Motor neuron (in vitro differentiated cells): ENCODE measurements around the gene KRTAP2-2. TPM values are rescaled to one million over a fixed set of nuclear protein-coding genes. Genes with fewer than 3 reads are reported as not detected.
"Not testable (repeated sequence)": the region's sequence is repeated elsewhere in the genome, so short reads cannot be mapped to it uniquely, and the experiment has no call there.

Experiments
- ATAC-seq, 8 experiments: fragments of 200-7000 bp; cut with Tn5 transposase; replicated peaks in 6 of 8; 2 replicates each; pipeline ENCODE4 v1.8.0; 2021; ENCODE audit warnings: mild to moderate bottlenecking in 8 of 8, moderate library complexity in 8 of 8
- H3K27ac ChIP-seq, 2 donors: fragments of 250-450 bp; sonication (Bioruptor Pico); 2 replicates each; pipeline ENCODE4 v1.9.0; 2021; ENCODE audit warnings: antibody characterized with exemption in 2 of 2, mild to moderate bottlenecking in 2 of 2, moderate library complexity in 1 of 2
- H3K4me1 ChIP-seq, 2 donors: fragments of 250-450 bp; sonication (Bioruptor Pico); replicated peaks in 1 of 2; 2 replicates each; pipeline ENCODE4 v1.6.1; 2021; ENCODE audit warnings: antibody characterized with exemption in 2 of 2, mild to moderate bottlenecking in 2 of 2, moderate library complexity in 1 of 2
- H3K4me3 ChIP-seq, 5 donors: fragments of 250-450 bp; sonication (Bioruptor Pico); 2 replicates each; pipeline ENCODE4 v1.9.0; 2021; ENCODE audit warnings: antibody characterized with exemption in 5 of 5, mild to moderate bottlenecking in 5 of 5, moderate library complexity in 4 of 5
- WGBS, 10 experiments: fragments of 450-650 bp; shearing (Covaris generic); methylation state at CpG; one replicate each; pipeline ENCODE4 v1.0.0; 2022; 5-methylcytosine and 5-hydroxymethylcytosine counted together
- in situ Hi-C, 9 experiments: fragments of 400-800 bp; cut with MboI; loops; one replicate each; pipeline ENCODE4 v1.15.0; 2021; ENCODE audit warnings: low sequenced_read_pairs in 9 of 9, low pct_unique_long_range_greater_than_20kb in 2 of 9; ENCODE audit not compliant: unreplicated experiment in 9 of 9
- total RNA-seq, 8 experiments: library from RNA; unstranded; fragments of 300-600 nt; gene quantifications; 2 replicates each; pipeline versions ENCODE4 v1.2.3 to v1.2.4, GENCODE V29; 2022

Gene KRTAP2-2, protein sequence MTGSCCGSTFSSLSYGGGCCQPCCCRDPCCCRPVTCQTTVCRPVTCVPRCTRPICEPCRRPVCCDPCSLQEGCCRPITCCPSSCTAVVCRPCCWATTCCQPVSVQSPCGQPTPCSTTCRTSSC
- total RNA-seq, result not detected

- in situ Hi-C loops, H3K4me3 ChIP-seq, ATAC-seq, H3K4me1 ChIP-seq, H3K27ac ChIP-seq: not testable (repeated sequence)
- no CpG with 5 or more reads among the region's 6 CpGs for WGBS, 10 experiments
Measured at GRCh38 chr17:41055130-41055529, at the start of gene KRTAP2-2. Gene KRTAP2-2 (minus strand): TSS chr17:41055230. CDS start chr17:41055211, 19 bp downstream.

DNA sequence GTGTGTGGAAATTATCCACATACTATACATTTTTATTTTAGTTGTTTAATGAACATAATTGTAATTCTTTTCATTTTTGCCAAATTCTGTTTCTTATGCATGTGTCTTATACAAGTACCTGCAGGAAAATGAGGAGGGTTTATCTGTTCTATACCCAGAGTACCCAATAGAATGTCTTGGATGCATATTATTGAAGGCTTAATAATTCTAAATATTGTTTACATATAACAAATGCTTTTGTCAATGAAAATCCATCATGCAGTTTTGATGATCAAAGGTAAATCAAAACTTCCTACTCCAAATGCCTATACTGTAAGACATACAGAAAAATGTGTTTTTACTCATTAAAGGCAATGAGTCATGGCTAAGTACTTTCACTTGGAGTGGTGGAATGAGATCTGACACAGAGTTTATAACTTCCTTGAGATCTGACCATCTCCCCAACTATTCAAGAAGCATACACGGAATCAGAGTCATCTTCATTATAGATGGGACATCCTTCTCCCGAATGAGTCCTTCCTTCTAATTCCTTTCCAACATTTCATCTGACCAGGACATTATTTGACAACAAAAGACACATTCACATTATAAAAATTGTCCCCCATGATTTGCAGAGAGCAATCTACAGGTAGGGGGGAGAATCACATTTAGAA is 49.5 kb upstream of the KRTAP2-2 start:
- H3K4me1 ChIP-seq, H3K4me3 ChIP-seq, H3K27ac ChIP-seq, in situ Hi-C loops: not testable (repeated sequence)
- ATAC-seq, result peak in 2 of 8 experiments; percentile 49 to 53
- 80 to 100% methylated on average over 1 of the region's 2 CpGs; no CpG with 5 or more reads in 8 of the 10 experiments for WGBS, 10 experiments

DNA sequence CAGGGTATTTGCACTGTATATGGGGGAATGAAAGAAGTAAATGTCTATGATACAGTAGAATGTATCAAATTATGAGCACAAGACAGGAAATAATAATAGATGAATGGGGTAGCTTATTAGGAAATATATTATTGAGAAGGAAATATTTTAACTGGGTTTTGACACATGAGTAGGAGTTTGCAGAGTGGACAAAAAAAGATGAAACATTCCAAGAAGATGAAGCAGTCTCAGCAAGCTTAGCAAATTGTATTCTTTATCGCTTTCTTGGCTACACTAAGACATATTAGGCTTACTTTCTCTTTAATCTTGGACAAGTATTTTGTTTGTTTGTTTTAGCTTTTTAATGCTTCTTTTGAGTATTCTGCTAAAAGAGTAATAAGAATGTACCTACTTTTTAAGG is 48.9 kb upstream of the KRTAP2-2 start:
- in situ Hi-C loops, result no loop called here
- H3K4me3 ChIP-seq, result no peak overlapping the region
- no peaks in the 10 kb centered on the region for H3K4me1 ChIP-seq
- WGBS, 10 experiments, result 83 to 100% (median 92%) methylated on average over 1 of the region's 1 CpG; no CpG with 5 or more reads in 1 of the 10 experiments
- no peak overlapping the region for H3K27ac ChIP-seq
- no peak for ATAC-seq

DNA sequence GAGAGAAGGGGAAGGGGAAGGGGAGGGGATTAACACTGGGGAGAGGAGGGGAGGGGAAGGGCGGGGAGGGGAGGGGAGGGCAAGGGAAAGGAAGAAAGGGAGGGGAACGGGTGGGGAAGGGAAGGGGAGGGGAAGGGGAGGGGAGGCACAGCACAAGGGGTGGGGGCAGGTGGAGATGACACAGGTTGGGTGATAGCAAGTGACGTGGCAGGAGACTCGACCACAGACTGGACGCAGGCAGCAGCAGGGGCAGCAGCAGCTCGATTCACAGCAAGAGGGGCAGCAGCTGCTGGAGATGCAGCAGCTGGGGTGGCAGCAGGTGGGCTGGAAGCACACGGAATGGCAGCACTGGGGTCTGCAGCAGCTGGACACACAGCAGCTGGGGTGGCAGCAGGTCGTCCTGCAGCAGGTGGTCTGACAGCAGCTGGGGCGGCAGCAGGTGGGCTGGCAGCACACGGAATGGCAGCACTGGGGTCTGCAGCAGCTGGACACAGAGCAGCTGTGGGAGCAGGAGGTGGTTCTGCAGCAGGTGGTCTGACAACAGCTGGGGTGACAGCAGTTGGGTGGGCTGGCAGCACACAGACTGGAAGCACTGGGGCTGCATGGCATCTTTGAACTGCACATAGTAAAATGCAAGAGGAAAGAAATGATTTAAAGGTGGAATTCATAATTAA is 46.7 kb upstream of the KRTAP2-2 start, which contains the start of gene KRTAP4-16:
TSS of gene KRTAP4-16 (minus strand) at position 624 of the 674 bp plus-strand sequence. CDS start at position 624, 0 bp downstream.
- Histone ChIP-seq H3K4me1 (no peaks in the 10 kb centered on the region), H3K27ac (no peak within 1 kb of the TSS), H3K4me3 (no peak within 1 kb of the TSS)
- in situ Hi-C loops, result no loop called here
- WGBS, 10 experiments, result no CpG with 5 or more reads among the region's 10 CpGs
- no peak for ATAC-seq

GRCh38 chr17:41099682-41100480 is 44.9 kb upstream of the KRTAP2-2 start:
- peak in 3 of 8 experiments; percentile 32 to 85 (median 78) for ATAC-seq
- H3K27ac ChIP-seq, in situ Hi-C loops, H3K4me1 ChIP-seq, H3K4me3 ChIP-seq: not testable (repeated sequence)
- 48 to 100% (median 77%) methylated on average over 1 to 7 of the region's 7 CpGs for WGBS, 10 experiments

DNA sequence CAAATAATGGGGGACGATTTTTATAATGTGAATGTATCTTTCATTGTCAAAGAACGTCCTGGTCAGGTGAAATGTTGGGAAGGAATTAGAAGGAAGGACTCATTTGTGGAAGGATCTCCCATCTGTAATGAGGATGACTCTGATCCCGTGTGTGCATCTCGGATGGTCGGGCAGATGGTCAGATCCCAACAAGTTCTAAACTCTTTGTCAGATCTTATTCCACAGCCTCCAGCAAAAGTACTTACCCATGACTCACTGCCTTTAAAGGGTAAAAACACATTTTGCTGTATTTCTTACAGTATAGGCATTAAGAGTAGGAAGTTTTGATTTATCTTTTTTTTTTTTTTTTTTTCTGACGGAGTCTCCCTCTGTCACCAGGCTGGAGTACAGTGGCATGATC is 43.5 kb upstream of the KRTAP2-2 start:
- Histone ChIP-seq H3K4me3 (no peak overlapping the region), H3K27ac (no peak overlapping the region), H3K4me1 (no peaks in the 10 kb centered on the region)
- in situ Hi-C loops, result no loop called here
- WGBS, 10 experiments, result 47 to 86% (median 78%) methylated on average over 2 to 6 of the region's 6 CpGs
- no peak for ATAC-seq

- Histone ChIP-seq H3K4me3 (no peak within 1 kb of the TSS), H3K4me1 (no peaks in the 10 kb centered on the region), H3K27ac (no peak within 1 kb of the TSS)
- no peak for ATAC-seq
- 37 to 78% (median 57%) methylated on average over 1 to 4 of the region's 4 CpGs; no CpG with 5 or more reads in 4 of the 10 experiments for WGBS, 10 experiments
- in situ Hi-C loops, result no loop called here
Measured at GRCh38 chr17:41098042-41098441, 43.0 kb upstream of the KRTAP2-2 start, which contains the start of gene KRTAP4-8. Gene KRTAP4-8 (minus strand): TSS chr17:41098142. CDS start chr17:41098084, 58 bp downstream.

- H3K27ac ChIP-seq, result no peak overlapping the region
- no peak overlapping the region for H3K4me3 ChIP-seq
- peak in 3 of 8 experiments; percentile 92 to 99 (median 99) for ATAC-seq
- in situ Hi-C loops, result no loop called here
- 40 to 100% (median 84%) methylated on average over 2 to 7 of the region's 7 CpGs; no CpG with 5 or more reads in 2 of the 10 experiments for WGBS, 10 experiments
- H3K4me1 ChIP-seq, result no peaks in the 10 kb centered on the region
Measured at GRCh38 chr17:41096055-41096454, 41.0 kb upstream of the KRTAP2-2 start.

GRCh38 chr17:41088760-41089352 is 33.8 kb upstream of the KRTAP2-2 start:
- H3K4me3 ChIP-seq, H3K27ac ChIP-seq, H3K4me1 ChIP-seq, ATAC-seq, in situ Hi-C loops: not testable (repeated sequence)
- 0 to 100% (median 40%) methylated on average over 1 to 4 of the region's 4 CpGs; no CpG with 5 or more reads in 4 of the 10 experiments for WGBS, 10 experiments

GRCh38 chr17:41084100-41084856 is 29.2 kb upstream of the KRTAP2-2 start, which contains the start of gene KRTAP4-7:
Gene KRTAP4-7 (plus strand): TSS chr17:41084150. CDS start chr17:41084207, 57 bp downstream.
- 0 to 67% methylated on average over 1 of the region's 14 CpGs; no CpG with 5 or more reads in 8 of the 10 experiments for WGBS, 10 experiments
- ATAC-seq, H3K4me1 ChIP-seq, H3K4me3 ChIP-seq, H3K27ac ChIP-seq, in situ Hi-C loops: not testable (repeated sequence)

DNA sequence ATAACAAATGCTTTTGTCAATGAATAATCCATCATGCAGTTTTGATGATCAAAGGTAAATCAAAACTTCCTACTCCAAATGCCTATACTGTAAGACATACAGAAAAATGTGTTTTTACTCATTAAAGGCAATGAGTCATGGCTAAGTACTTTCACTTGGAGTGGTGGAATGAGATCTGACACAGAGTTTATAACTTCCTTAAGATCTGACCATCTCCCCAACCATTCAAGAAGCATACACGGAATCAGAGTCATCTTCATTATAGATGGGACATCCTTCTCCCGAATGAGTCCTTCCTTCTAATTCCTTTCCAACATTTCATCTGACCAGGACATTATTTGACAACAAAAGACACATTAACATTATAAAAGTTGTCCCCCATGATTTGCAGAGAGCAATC is 28.4 kb upstream of the KRTAP2-2 start:
- ATAC-seq, in situ Hi-C loops: not testable (repeated sequence)
- WGBS, 10 experiments, result 60 to 71% methylated on average over 1 of the region's 2 CpGs; no CpG with 5 or more reads in 8 of the 10 experiments

DNA sequence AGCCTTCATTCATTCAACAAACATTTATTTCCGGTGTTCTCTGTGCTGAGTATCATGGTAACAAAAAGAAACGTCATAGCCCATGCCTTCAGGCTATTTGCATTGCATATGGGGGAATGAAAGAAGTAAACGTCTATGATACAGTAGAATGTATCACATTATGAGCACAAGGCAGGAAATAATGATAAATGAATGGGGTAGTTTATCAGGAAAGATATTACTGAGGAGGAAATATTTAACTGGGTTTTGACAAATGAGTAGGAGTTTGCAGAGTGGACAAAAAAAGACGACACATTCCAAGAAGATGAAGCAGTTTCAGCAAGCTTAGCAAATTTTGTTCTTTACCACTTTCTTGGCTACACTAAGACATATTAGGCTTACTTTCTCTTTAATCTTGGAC is 27.6 kb upstream of the KRTAP2-2 start:
- Histone ChIP-seq H3K4me3 (no peak overlapping the region), H3K27ac (no peak overlapping the region), H3K4me1 (no peaks in the 10 kb centered on the region)
- WGBS, 10 experiments, result 25 to 79% (median 58%) methylated on average over 1 to 4 of the region's 4 CpGs
- ATAC-seq, result peak in 2 of 8 experiments; percentile 37 to 59
- in situ Hi-C loops, result no loop called here

More for the DNA sequence above, 28.4 kb upstream of the KRTAP2-2 start:
- not testable (repeated sequence) for H3K4me1 ChIP-seq, H3K4me3 ChIP-seq, H3K27ac ChIP-seq
